Choroid plexus epithelial cell (primary cell): ENCODE results near the gene ANKHD1.

Experiments used
- DNase-seq: peaks from one replicate; pipeline ENCODE4 v3.0.0-alpha.2; 2010; ENCODE audit warnings: low read depth
- H3K4me3 ChIP-seq: 2 replicates; pipeline ENCODE4 v1.5.1; 2011; ENCODE audit warnings: low read depth, mild to moderate bottlenecking, control low read depth, low read length, moderate library complexity
- CTCF ChIP-seq: conservative IDR thresholded peaks from 2 replicates; pipeline ENCODE4 v1.5.1; 2011; ENCODE audit warnings: low read depth, mild to moderate bottlenecking, control low read depth, inconsistent platforms, low read length, moderate library complexity

Gene ANKHD1

DNA sequence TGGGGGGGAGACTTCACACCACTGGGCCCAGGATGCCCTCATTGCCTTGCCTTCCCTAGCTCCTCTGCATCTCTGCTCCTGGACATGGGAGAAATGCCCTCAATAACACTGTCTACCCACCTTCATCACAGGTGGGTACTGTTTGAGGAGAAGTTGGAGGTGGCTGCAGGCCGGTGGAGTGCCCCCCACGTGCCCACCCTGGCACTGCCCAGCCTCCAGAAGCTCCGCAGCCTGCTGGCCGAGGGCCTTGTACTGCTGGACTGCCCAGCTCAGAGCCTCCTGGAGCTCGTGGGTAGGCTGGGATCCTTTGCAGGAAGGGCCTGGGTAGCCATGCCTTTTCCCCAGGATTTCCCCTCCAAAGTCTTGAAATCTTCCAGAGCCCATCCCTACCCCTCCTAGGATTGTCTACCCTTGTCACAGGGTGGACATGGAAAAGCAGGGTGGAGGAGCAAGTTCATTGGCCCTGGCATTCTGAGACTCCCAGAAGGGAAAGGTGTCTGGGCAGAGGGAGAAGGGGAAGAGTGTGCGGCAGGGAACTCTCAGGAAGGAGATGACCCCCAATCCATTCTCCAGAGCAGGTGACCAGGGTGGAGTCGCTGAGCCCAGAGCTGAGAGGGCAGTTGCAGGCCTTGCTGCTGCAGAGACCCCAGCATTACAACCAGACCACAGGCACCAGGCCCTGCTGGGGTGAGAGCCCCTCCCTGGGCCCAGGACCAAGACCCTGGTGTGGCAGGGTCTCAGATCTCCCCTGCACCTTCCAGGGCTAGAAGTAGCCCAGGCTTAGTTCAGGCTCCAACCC, 40.8 kb upstream of the ANKHD1 start:
- no peak overlapping the region for H3K4me3 ChIP-seq
- DNase-seq: no peak
- TF ChIP-seq CTCF: no peak

DNA sequence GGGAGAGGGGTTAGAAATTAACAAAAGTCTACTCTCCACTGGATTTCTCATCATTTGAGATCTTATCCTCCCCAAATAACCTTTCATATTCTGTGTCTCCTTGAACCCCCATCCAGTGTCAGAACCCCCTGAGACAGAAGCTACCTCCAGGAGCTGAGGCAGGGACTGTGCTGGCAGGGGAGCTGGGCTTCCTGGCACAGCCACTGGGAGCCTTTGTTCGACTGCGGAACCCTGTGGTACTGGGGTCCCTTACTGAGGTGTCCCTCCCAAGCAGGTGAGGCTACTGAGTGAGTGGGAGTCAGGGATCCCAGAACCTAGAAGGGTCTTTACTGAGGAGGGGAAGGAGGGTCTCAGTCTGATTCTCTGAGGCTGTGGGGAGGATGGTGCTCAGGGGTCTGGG, 39.7 kb upstream of the ANKHD1 start:
- no peak for DNase-seq
- H3K4me3 ChIP-seq: no peak overlapping the region
- no peak for TF ChIP-seq CTCF

DNA sequence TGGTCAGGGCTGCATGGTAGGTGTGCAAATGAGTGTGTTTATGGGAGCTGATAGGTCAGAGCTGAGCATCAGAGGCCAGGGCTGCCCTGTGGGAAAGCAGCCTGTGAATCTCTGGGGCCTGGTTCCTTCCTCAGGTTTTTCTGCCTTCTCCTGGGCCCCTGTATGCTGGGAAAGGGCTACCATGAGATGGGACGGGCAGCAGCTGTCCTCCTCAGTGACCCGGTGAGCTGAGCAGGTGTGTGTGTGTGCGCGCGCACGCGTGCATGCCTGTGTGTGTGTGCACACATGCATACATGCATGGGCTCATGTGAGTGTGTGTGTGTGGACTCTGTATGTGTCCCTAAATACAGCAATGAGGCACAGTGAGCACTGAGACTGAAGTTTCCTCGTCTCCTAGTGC, 39.3 kb upstream of the ANKHD1 start:
- no peak overlapping the region for H3K4me3 ChIP-seq
- TF ChIP-seq CTCF: no peak
- no peak for DNase-seq

DNA sequence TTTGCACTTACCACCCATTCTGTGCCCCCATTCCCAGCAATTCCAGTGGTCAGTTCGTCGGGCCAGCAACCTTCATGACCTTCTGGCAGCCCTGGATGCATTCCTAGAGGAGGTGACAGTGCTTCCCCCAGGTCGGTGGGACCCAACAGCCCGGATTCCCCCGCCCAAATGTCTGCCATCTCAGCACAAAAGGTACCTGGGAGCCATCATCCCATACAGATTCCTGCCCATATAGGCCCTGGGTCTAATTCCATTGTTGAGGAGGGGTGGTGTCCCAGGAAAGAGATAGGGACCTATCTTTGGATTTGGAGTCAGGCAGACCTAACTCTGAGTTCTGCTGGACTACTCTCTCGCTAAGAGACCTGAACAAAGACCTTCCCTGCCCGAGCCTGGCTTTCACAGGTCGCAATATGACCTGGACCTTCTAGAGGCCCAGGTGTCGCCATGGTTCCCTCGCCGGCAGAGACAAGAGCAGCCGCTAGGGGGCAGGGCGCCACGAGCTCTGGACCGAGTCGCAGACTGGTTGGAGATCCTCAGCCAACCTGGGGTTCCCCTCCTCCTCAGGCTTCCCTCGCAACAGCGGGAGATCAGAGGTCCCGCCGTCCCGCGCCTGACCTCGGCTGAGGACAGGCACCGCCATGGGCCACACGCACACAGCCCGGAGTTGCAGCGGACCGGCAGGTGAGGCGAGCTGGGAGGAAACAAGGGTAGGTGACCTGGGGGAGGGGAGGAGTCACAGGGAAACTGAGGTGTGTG, 38.6 kb upstream of the ANKHD1 start:
- peak; percentile 71 for DNase-seq
- peak overlapping the region; percentile 50 for H3K4me3 ChIP-seq
- TF ChIP-seq CTCF: peak; percentile 90

- DNase-seq: no peak
- no peak for TF ChIP-seq CTCF
- H3K4me3 ChIP-seq: peak overlapping the region; percentile 50
Measured at GRCh38 chr5:140363631-140364471, 37.8 kb upstream of the ANKHD1 start.

DNA sequence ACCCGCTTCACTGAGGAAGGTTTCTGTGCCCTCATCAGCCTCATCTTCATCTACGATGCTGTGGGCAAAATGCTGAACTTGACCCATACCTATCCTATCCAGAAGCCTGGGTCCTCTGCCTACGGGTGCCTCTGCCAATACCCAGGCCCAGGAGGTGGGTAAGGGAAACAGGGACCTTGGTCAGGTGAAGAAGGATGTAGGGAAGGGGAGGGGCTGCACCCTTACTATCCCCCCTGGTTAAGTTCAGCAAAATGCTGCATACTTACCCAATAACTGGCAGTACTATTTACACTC, 37.2 kb upstream of the ANKHD1 start:
- no peak for DNase-seq
- H3K4me3 ChIP-seq: no peak overlapping the region
- TF ChIP-seq CTCF: no peak
